HepG2 (cell line): Measurements from ENCODE around the gene WNK4. TPM values are rescaled to one million over a fixed set of nuclear protein-coding genes. Genes with fewer than 3 reads are reported as not detected.

Experiments
- CENPT ChIP-seq: sonication (generic); formaldehyde crosslinking; IDR thresholded peaks from 2 replicates; pipeline ENCODE4 v1.8.0; 2022; ENCODE audit warnings: low read depth, mild to moderate bottlenecking, moderate library complexity, missing genetic modification reagents
- FOSL2 ChIP-seq: sonication (generic); formaldehyde crosslinking; IDR thresholded peaks from 2 replicates; pipeline ENCODE4 v1.4.0; 2020; ENCODE audit warnings: missing genetic modification reagents
- HDAC6 ChIP-seq: fragments of 200-600 bp; sonication (generic); IDR thresholded peaks from 2 replicates; pipeline ENCODE4 v1.7.0; 2017; ENCODE audit warnings: mild to moderate bottlenecking, antibody characterized with exemption, low read length, low read depth
- HINFP ChIP-seq: sonication (generic); formaldehyde crosslinking; IDR thresholded peaks from 2 replicates; pipeline ENCODE4 v1.4.0; 2020; ENCODE audit warnings: low read depth, mild to moderate bottlenecking, missing genetic modification reagents
- HMG20A ChIP-seq: IDR thresholded peaks from 2 replicates; pipeline ENCODE4 v1.6.1; 2016; ENCODE audit warnings: borderline replicate concordance
- HNRNPL ChIP-seq: fragments of 200-400 bp; formaldehyde crosslinking; IDR thresholded peaks from 2 replicates; pipeline ENCODE4 v1.6.1; 2017; ENCODE audit warnings: mild to moderate bottlenecking, low read depth, low read length
- KLF13 ChIP-seq: sonication (generic); formaldehyde crosslinking; IDR thresholded peaks from 2 replicates; pipeline ENCODE4 v1.4.0; 2020; ENCODE audit warnings: mild to moderate bottlenecking, missing genetic modification reagents
- NKX3-1 ChIP-seq: sonication (generic); formaldehyde crosslinking; IDR thresholded peaks from 2 replicates; pipeline ENCODE4 v1.5.0; 2020; ENCODE audit warnings: missing genetic modification reagents
- PHF20 ChIP-seq: sonication (generic); formaldehyde crosslinking; IDR thresholded peaks from 2 replicates; pipeline ENCODE4 v1.5.0; 2020; ENCODE audit warnings: mild to moderate bottlenecking, missing genetic modification reagents
- RNF2 ChIP-seq: fragments of 450-650 bp; conservative IDR thresholded peaks from 2 replicates; pipeline ENCODE4 v1.6.1; 2016; ENCODE audit warnings: low read depth
- ZFP37 ChIP-seq: sonication (generic); formaldehyde crosslinking; IDR thresholded peaks from 2 replicates; pipeline ENCODE4 v1.4.0; 2020; ENCODE audit warnings: missing genetic modification reagents, borderline replicate concordance
- ZFP82 ChIP-seq: sonication (generic); formaldehyde crosslinking; IDR thresholded peaks from 2 replicates; pipeline ENCODE4 v1.5.1; 2020; ENCODE audit warnings: mild to moderate bottlenecking, missing genetic modification reagents, borderline replicate concordance
- ZNF296 ChIP-seq: sonication (generic); formaldehyde crosslinking; conservative IDR thresholded peaks from 2 replicates; pipeline ENCODE4 v1.5.0; 2020; ENCODE audit warnings: mild to moderate bottlenecking, missing genetic modification reagents
- ZNF616 ChIP-seq: sonication (generic); formaldehyde crosslinking; IDR thresholded peaks from 2 replicates; pipeline ENCODE4 v1.5.0; 2020; ENCODE audit warnings: low read depth, mild to moderate bottlenecking, missing genetic modification reagents
- ZNF674 ChIP-seq: sonication (generic); formaldehyde crosslinking; IDR thresholded peaks from 2 replicates; pipeline ENCODE4 v1.5.0; 2020; ENCODE audit warnings: low read depth, mild to moderate bottlenecking, missing genetic modification reagents
- ZNF768 ChIP-seq: sonication (generic); formaldehyde crosslinking; IDR thresholded peaks from 2 replicates; pipeline ENCODE4 v1.4.0; 2020; ENCODE audit warnings: missing genetic modification reagents
- polyA plus RNA-seq, 8 experiments: library from polyadenylated mRNA; depleted of rRNA in 3 of 8; stranded (reverse) in 7 of 8; unstranded in 1 of 8; fragments of >200 nt; fragmentation: Illumina TruSeq in 4 of 8; extraction: Trizol in 4 of 8; gene quantifications; 2 replicates each; pipeline versions ENCODE4 v1.2.1 to v1.2.3, GENCODE V29; 2011 to 2016; ENCODE audit warnings: low read depth in 4 of 8, missing spikeins in 1 of 8, mixed read lengths in 1 of 8; ENCODE audit not compliant: insufficient read depth in 1 of 8
- total RNA-seq, 5 experiments: library from RNA; depleted of rRNA; stranded (reverse); fragments of >200 nt; fragmentation: Illumina TruSeq; extraction: Trizol; gene quantifications; 2 replicates each; pipeline ENCODE4 v1.2.3, GENCODE V29; 2016; ENCODE audit warnings: low read depth in 1 of 5
- TF ChIP-seq, protein P1 (sequence below): sonication (generic); formaldehyde crosslinking; IDR thresholded peaks from 2 replicates; pipeline ENCODE4 v1.4.0; 2020; ENCODE audit warnings: missing genetic modification reagents
- TF ChIP-seq, protein P2 (sequence below): IDR thresholded peaks from 2 replicates; pipeline ENCODE4 v1.6.1; 2016; ENCODE audit warnings: low read depth
- TF ChIP-seq, protein P3 (sequence below): sonication (generic); formaldehyde crosslinking; IDR thresholded peaks from 2 replicates; pipeline ENCODE4 v1.5.1; 2020; ENCODE audit warnings: mild to moderate bottlenecking, missing genetic modification reagents, moderate library complexity

The WNK4 gene
- total and polyA plus RNA-seq, 2 of the 13 experiments (the other 11 are each of a cell fraction or from before 2014, with no cell fraction given), result 2.7 to 13.7 TPM

DNA sequence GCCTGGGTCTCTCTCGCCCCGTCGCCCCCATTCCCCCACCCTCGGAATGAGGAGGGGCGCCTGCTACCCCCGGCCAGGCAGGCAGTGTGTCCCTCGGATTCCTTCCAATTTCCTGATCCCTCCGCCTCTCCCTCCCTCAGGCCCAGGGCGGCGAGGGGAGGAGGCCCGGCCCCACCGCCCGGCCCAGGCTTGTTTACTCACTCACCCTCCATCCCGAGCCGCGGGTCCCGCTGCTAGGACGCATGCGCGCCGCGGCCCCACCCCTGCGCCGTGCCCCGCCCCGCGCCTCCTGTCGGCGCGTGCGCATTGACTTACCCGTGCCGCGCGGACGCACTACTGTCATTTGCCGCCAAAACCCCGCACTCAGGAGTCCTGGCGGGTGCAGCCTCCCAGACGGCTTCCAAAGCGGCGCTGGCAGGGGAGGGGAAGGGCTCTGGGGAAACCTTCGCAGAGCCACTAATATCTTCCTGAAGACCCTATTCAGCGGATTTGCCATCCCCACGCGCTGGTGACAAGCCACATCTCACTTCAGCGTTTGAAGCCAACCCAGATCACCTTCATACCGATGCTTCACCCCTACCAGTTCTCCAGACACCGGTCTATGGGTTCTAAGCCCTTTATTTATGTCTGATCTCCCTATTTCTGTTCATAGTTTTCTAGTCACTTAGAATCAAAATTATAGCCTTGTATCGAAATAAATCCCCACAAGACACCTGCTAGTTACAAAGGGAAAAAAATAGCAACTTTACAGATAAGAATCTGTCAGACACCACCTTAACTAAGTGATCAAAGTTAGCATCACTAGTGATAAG is 35.4 kb upstream of the WNK4 start, which contains the start of gene EZH1 (continued):
- TF ChIP-seq ZNF616 (CRISPR knock-in tag), result 0 out of 2 replicates have a peak, but pooled peaks have one; percentile 62
- TF ChIP-seq, protein P1, sequence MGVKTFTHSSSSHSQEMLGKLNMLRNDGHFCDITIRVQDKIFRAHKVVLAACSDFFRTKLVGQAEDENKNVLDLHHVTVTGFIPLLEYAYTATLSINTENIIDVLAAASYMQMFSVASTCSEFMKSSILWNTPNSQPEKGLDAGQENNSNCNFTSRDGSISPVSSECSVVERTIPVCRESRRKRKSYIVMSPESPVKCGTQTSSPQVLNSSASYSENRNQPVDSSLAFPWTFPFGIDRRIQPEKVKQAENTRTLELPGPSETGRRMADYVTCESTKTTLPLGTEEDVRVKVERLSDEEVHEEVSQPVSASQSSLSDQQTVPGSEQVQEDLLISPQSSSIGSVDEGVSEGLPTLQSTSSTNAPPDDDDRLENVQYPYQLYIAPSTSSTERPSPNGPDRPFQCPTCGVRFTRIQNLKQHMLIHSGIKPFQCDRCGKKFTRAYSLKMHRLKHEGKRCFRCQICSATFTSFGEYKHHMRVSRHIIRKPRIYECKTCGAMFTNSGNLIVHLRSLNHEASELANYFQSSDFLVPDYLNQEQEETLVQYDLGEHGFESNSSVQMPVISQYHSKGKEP (CRISPR knock-in tag), result no peak
- peak; percentile 96 for TF ChIP-seq RNF2
- TF ChIP-seq ZNF768 (CRISPR knock-in tag), result 0 out of 2 replicates have a peak, but pooled peaks have one; percentile 13
- TF ChIP-seq, protein P2, sequence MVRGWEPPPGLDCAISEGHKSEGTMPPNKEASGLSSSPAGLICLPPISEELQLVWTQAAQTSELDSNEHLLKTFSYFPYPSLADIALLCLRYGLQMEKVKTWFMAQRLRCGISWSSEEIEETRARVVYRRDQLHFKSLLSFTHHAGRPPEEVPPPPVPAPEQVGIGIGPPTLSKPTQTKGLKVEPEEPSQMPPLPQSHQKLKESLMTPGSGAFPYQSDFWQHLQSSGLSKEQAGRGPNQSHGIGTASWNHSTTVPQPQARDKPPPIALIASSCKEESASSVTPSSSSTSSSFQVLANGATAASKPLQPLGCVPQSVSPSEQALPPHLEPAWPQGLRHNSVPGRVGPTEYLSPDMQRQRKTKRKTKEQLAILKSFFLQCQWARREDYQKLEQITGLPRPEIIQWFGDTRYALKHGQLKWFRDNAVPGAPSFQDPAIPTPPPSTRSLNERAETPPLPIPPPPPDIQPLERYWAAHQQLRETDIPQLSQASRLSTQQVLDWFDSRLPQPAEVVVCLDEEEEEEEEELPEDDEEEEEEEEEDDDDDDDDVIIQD (CRISPR knock-in tag), result no peak
- no peak for TF ChIP-seq ZNF674
- peak; percentile 81; the same call in 1 of the 2 replicates for TF ChIP-seq CENPT
- TF ChIP-seq HMG20A (CRISPR knock-in tag), result peak; percentile 9; the same call in 1 of the 2 replicates
- peak; percentile 98 for TF ChIP-seq HINFP (CRISPR knock-in tag)
- TF ChIP-seq KLF13 (CRISPR knock-in tag), result no peak
- TF ChIP-seq HDAC6, result no peak
- TF ChIP-seq NKX3-1 (CRISPR knock-in tag), result peak; percentile 94; the same call in 1 of the 2 replicates
- TF ChIP-seq ZFP37 (CRISPR knock-in tag), result peak; percentile 88
- TF ChIP-seq, protein P3, sequence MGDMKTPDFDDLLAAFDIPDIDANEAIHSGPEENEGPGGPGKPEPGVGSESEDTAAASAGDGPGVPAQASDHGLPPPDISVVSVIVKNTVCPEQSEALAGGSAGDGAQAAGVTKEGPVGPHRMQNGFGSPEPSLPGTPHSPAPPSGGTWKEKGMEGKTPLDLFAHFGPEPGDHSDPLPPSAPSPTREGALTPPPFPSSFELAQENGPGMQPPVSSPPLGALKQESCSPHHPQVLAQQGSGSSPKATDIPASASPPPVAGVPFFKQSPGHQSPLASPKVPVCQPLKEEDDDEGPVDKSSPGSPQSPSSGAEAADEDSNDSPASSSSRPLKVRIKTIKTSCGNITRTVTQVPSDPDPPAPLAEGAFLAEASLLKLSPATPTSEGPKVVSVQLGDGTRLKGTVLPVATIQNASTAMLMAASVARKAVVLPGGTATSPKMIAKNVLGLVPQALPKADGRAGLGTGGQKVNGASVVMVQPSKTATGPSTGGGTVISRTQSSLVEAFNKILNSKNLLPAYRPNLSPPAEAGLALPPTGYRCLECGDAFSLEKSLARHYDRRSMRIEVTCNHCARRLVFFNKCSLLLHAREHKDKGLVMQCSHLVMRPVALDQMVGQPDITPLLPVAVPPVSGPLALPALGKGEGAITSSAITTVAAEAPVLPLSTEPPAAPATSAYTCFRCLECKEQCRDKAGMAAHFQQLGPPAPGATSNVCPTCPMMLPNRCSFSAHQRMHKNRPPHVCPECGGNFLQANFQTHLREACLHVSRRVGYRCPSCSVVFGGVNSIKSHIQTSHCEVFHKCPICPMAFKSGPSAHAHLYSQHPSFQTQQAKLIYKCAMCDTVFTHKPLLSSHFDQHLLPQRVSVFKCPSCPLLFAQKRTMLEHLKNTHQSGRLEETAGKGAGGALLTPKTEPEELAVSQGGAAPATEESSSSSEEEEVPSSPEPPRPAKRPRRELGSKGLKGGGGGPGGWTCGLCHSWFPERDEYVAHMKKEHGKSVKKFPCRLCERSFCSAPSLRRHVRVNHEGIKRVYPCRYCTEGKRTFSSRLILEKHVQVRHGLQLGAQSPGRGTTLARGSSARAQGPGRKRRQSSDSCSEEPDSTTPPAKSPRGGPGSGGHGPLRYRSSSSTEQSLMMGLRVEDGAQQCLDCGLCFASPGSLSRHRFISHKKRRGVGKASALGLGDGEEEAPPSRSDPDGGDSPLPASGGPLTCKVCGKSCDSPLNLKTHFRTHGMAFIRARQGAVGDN (CRISPR knock-in tag), result peak; percentile 97
- 0 out of 2 replicates have a peak, but pooled peaks have one; percentile 11 for TF ChIP-seq HNRNPL
- TF ChIP-seq ZFP82 (CRISPR knock-in tag), result peak; percentile 63
- 0 out of 2 replicates have a peak, but pooled peaks have one; percentile 61 for TF ChIP-seq ZNF296
- peak; percentile 26; the same call in 1 of the 2 replicates for TF ChIP-seq FOSL2 (CRISPR knock-in tag)
- TF ChIP-seq PHF20 (CRISPR knock-in tag), result peak; percentile 56
